NCI-H128 (cell line): Measurements from ENCODE around the gene NASP.

Experiments
- DNase-seq: peaks from one replicate; lab custom pipeline; 2025; ENCODE audit not compliant: unreplicated experiment; lab: John Stamatoyannopoulos, UW

NASP gene

DNA sequence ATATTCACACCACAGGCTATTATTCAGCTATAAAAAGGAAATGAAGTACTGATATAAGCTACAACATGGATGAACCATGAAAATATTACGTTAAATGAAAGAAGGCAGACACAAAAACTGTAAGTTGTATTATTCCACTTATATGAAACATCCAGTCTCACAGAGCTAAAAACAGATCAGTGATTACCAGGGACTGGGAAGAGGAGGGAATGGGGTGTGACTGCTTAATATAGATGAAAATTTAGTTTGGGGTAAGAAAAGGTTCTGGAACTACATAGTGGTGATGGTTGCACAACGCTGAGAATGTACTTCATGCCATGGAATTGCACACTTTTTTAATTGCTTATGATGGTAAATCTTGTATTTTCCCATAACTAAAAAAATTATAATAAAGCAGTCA lies 83.0 kb downstream of the NASP start:
- DNase-seq: no peak

DNA sequence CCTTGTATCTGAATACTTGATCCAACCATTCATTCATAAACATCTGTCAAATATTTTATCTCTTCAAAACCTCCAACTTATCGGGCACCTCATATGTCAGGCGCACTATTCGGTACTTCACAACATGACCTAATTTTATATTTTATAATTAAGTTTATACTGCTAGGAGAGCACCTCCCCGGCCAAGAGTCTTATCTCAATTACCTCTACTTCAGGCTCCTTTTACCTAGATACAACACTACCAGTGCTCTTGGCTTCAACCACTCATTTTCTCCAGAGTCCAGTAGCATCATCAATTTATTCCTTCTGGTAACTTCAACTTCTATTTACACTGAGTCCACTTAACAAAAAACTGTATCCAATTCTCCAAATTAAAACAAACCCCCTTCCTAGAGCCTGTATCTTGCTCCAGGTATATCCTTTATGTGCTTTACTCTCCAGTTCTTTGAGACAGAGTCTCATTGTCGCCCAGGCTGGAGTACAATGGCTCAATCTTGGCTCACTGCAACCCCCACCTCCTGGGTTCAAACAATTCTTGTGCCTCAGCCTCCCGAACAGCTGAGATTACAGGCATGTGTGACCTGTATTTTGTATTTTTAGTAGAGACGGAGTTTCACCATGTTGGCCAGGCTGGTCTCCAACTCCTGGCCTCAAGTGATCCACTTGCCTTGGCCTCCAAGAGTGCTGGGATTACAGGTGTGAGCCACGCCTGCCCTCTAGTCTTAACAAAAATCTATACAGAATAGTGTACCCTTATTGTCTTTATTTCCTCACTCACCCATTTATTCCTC lies 83.7 kb downstream of the NASP start:
- no peak for DNase-seq
